A673 (cell line): ENCODE data around the gene SPIB. TPM values are rescaled to one million over a fixed set of nuclear protein-coding genes. Genes with fewer than 3 reads are reported as not detected.

Experiments used
- BruUV-seq: library from RNA; stranded (reverse); fragments of 400-500 nt; replicated peaks from 2 replicates; lab custom pipeline; 2021; lab: Mats Ljungman, UMichigan
- CTCF ChIA-PET: fragments of 300-600 bp; sonication (Branson Sonifier 250); formaldehyde crosslinking; loops from one replicate; lab custom pipeline; 2022; ENCODE audit warnings: antibody characterized with exemption; lab: Charles Lee
- POLR2A ChIA-PET: fragments of 300-600 bp; sonication (Branson Sonifier 250); formaldehyde crosslinking; loops from one replicate; lab custom pipeline; 2022; ENCODE audit warnings: antibody characterized with exemption; ENCODE audit not compliant: low non-redundant PET; lab: Charles Lee
- DNase-seq: peaks from one replicate; pipeline ENCODE4 v3.0.0-alpha.2; 2015; ENCODE audit warnings: low spot score
- H3K27ac ChIP-seq: fragments of 200-600 bp; sonication (generic); 2 replicates; pipeline ENCODE4 v1.5.1; 2016; ENCODE audit warnings: mixed run types, low read depth, mild to moderate bottlenecking, mixed read lengths, antibody characterized with exemption, low read length; ENCODE audit not compliant: poor library complexity, severe bottlenecking
- H3K27me3 ChIP-seq: fragments of 200-600 bp; sonication (generic); replicated peaks from 2 replicates; pipeline ENCODE4 v1.6.1; 2017; ENCODE audit warnings: mixed run types, low read depth, mild to moderate bottlenecking, mixed read lengths, antibody characterized with exemption, low read length; ENCODE audit not compliant: insufficient read depth, poor library complexity
- H3K36me3 ChIP-seq: fragments of 200-600 bp; sonication (generic); 2 replicates; pipeline ENCODE4 v1.6.1; 2016; ENCODE audit warnings: mixed run types, mild to moderate bottlenecking, mixed read lengths, antibody characterized with exemption, low read length; ENCODE audit not compliant: insufficient read depth, poor library complexity, severe bottlenecking
- H3K4me1 ChIP-seq: fragments of 200-600 bp; sonication (generic); 2 replicates; pipeline ENCODE4 v1.6.1; 2017; ENCODE audit warnings: mixed run types, mild to moderate bottlenecking, mixed read lengths, antibody characterized with exemption, low read length; ENCODE audit not compliant: insufficient read depth, poor library complexity, severe bottlenecking
- H3K4me3 ChIP-seq: fragments of 200-600 bp; sonication (generic); 2 replicates; pipeline ENCODE4 v1.5.1; 2016; ENCODE audit warnings: low read depth, mixed run types, mild to moderate bottlenecking, mixed read lengths, low read length; ENCODE audit not compliant: poor library complexity, severe bottlenecking
- H3K9me3 ChIP-seq: fragments of 200-600 bp; sonication (generic); 2 replicates; pipeline ENCODE4 v1.6.1; 2016; ENCODE audit warnings: mixed run types, low read depth, mild to moderate bottlenecking, mixed read lengths, antibody characterized with exemption, low read length; ENCODE audit not compliant: poor library complexity, severe bottlenecking
- CTCF ChIP-seq: fragments of 300-800, 200-600 bp; sonication (generic); conservative IDR thresholded peaks from 2 replicates; pipeline ENCODE4 v1.5.1; 2017; ENCODE audit warnings: low read depth, mild to moderate bottlenecking, antibody characterized with exemption, low read length, moderate library complexity, mixed read lengths
- EZH2 ChIP-seq: fragments of 200-600 bp; sonication (generic); IDR thresholded peaks from 2 replicates; pipeline ENCODE4 v1.6.1; 2017; ENCODE audit warnings: borderline replicate concordance, low read depth, mild to moderate bottlenecking, mixed read lengths, antibody characterized with exemption, low read length; ENCODE audit not compliant: poor library complexity, severe bottlenecking
- intact Hi-C: fragments of 100-400 bp; cut with micrococcal nuclease; formaldehyde crosslinking; loops from one replicate; pipeline ENCODE4 v1.10.0; 2022; ENCODE audit not compliant: unreplicated experiment
- total RNA-seq: library from RNA; stranded (reverse); gene quantifications from 2 replicates; pipeline ENCODE4 v1.2.3, GENCODE V29; 2021

Gene SPIB
- total RNA-seq, 1 experiment from 2014 or later, result 0.75 TPM

GRCh38 chr19:50422397-50423278 lies 3.9 kb downstream of the SPIB start:
- CTCF ChIA-PET, result no interaction called here
- peaks cover 1% of the 10 kb centered on the region for H3K4me1 ChIP-seq
- no peak overlapping the region for H3K27ac ChIP-seq
- POLR2A ChIA-PET, result no interaction called here
- intact Hi-C loops, result no loop called here
- no peak for DNase-seq
- no peak overlapping the region for H3K4me3 ChIP-seq
- BruUV-seq, result no TSS peak
- TF ChIP-seq CTCF (no peak), EZH2 (no peak)
- H3K36me3 ChIP-seq, result no peaks in the 10 kb centered on the region
- H3K27me3 ChIP-seq, result no peaks in the 10 kb centered on the region
- no peaks in the 10 kb centered on the region for H3K9me3 ChIP-seq

- Histone ChIP-seq H3K4me1 (peaks cover 10% of the 10 kb centered on the region), H3K4me3 (no peak overlapping the region), H3K36me3 (no peaks in the 10 kb centered on the region), H3K27ac (no peak overlapping the region), H3K27me3 (no peaks in the 10 kb centered on the region), H3K9me3 (no peaks in the 10 kb centered on the region)
- no peak for TF ChIP-seq EZH2
- no peak for TF ChIP-seq CTCF
- ChIA-PET CTCF (no interaction called here), POLR2A (no interaction called here)
- DNase-seq, result no peak
- intact Hi-C loops, result no loop called here
- BruUV-seq, result no TSS peak
These were observed 4.8 kb downstream of the SPIB start for GRCh38 chr19:50423279-50424113.

GRCh38 chr19:50425581-50425980 lies 6.8 kb downstream of the SPIB start:
- peaks cover 12% of the 10 kb centered on the region for H3K4me1 ChIP-seq
- no peak for TF ChIP-seq EZH2
- TF ChIP-seq CTCF, result no peak
- BruUV-seq, result no TSS peak
- H3K36me3 ChIP-seq, result no peaks in the 10 kb centered on the region
- no peak for DNase-seq
- H3K9me3 ChIP-seq, result no peaks in the 10 kb centered on the region
- H3K4me3 ChIP-seq, result no peak overlapping the region
- POLR2A ChIA-PET, result no interaction called here
- intact Hi-C loops, result no loop called here
- CTCF ChIA-PET, result no interaction called here
- H3K27ac ChIP-seq, result no peak overlapping the region
- H3K27me3 ChIP-seq, result no peaks in the 10 kb centered on the region
